Stimulated activated naive CD8-positive, alpha-beta T cell treated with anti-CD3 and anti-CD28 coated beads, Interleukin-15, Interleukin-2, amounts not matched to agents 100 ng/mL and 50 ng/mL, for 24 hours (primary cell): ENCODE results near the gene WDR82.

Source experiments
- H3K27ac Mint-ChIP-seq: one replicate; pipeline ENCODE4 v1.8.0; 2021; ENCODE audit warnings: mild to moderate bottlenecking, mixed read lengths
- H3K27me3 Mint-ChIP-seq: one replicate; pipeline ENCODE4 v1.8.0; 2021; ENCODE audit warnings: mixed read lengths
- H3K36me3 Mint-ChIP-seq: one replicate; pipeline ENCODE4 v1.8.0; 2021; ENCODE audit warnings: low read depth, mixed read lengths
- H3K4me1 Mint-ChIP-seq: one replicate; pipeline ENCODE4 v1.8.0; 2021; ENCODE audit warnings: low read depth, mixed read lengths
- H3K4me3 Mint-ChIP-seq: one replicate; pipeline ENCODE4 v1.8.0; 2021; ENCODE audit warnings: mild to moderate bottlenecking, mixed read lengths
- H3K9me3 Mint-ChIP-seq: one replicate; pipeline ENCODE4 v1.8.0; 2021; ENCODE audit warnings: mixed read lengths

WDR82 gene

GRCh38 chr3:52245322-52246263 is 32.9 kb downstream of the WDR82 start, which contains the start of gene PPM1M:
Gene PPM1M, plus strand, starts transcription at chr3:52245759. Its CDS starts 66 bp downstream, at chr3:52245825.
- peaks cover 36% of the 10 kb centered on the region for H3K36me3 Mint-ChIP-seq
- H3K27me3 Mint-ChIP-seq = no peaks in the 10 kb centered on the region
- peak within 1 kb of the TSS; percentile 89 for H3K4me3 Mint-ChIP-seq

GRCh38 chr3:52243791-52244628 is 34.4 kb downstream of the WDR82 start:
- H3K4me1 Mint-ChIP-seq = peaks cover 84% of the 10 kb centered on the region
- peaks cover 33% of the 10 kb centered on the region for H3K36me3 Mint-ChIP-seq
- H3K27me3 Mint-ChIP-seq = no peaks in the 10 kb centered on the region
- H3K4me3 Mint-ChIP-seq = peak overlapping the region; percentile 83
- H3K27ac Mint-ChIP-seq = peak overlapping the region; percentile 94
- H3K9me3 Mint-ChIP-seq = no peaks in the 10 kb centered on the region

More at GRCh38 chr3:52245322-52246263, 32.9 kb downstream of the WDR82 start, which contains the start of gene PPM1M:
- Mint-ChIP-seq H3K9me3 (no peaks in the 10 kb centered on the region), H3K4me1 (peaks cover 82% of the 10 kb centered on the region), H3K27ac (peak within 1 kb of the TSS; percentile 94)

- Mint-ChIP-seq H3K4me3 (peak overlapping the region; percentile 9), H3K9me3 (no peaks in the 10 kb centered on the region), H3K27me3 (no peaks in the 10 kb centered on the region), H3K4me1 (peaks cover 82% of the 10 kb centered on the region), H3K36me3 (peaks cover 19% of the 10 kb centered on the region), H3K27ac (peak overlapping the region; percentile 68)
These were observed 36.4 kb downstream of the WDR82 start for GRCh38 chr3:52242039-52242438.

GRCh38 chr3:52240886-52241370 is 37.5 kb downstream of the WDR82 start:
- peak overlapping the region; percentile 99 for H3K4me3 Mint-ChIP-seq
- no peaks in the 10 kb centered on the region for H3K9me3 Mint-ChIP-seq
- H3K27ac Mint-ChIP-seq = peak overlapping the region; percentile 96
- no peaks in the 10 kb centered on the region for H3K27me3 Mint-ChIP-seq
- peaks cover 15% of the 10 kb centered on the region for H3K36me3 Mint-ChIP-seq
- peaks cover 83% of the 10 kb centered on the region for H3K4me1 Mint-ChIP-seq

- Mint-ChIP-seq H3K9me3 (no peaks in the 10 kb centered on the region), H3K27ac (peak overlapping the region; percentile 96), H3K4me1 (peaks cover 87% of the 10 kb centered on the region), H3K36me3 (peaks cover 15% of the 10 kb centered on the region), H3K4me3 (peak overlapping the region; percentile 99), H3K27me3 (no peaks in the 10 kb centered on the region)
These were observed 38.2 kb downstream of the WDR82 start for GRCh38 chr3:52240059-52240885.

- H3K27ac Mint-ChIP-seq = peak within 1 kb of the TSS; percentile 96
- H3K4me1 Mint-ChIP-seq = peaks cover 84% of the 10 kb centered on the region
- H3K27me3 Mint-ChIP-seq = no peaks in the 10 kb centered on the region
- H3K9me3 Mint-ChIP-seq = no peaks in the 10 kb centered on the region
- peaks cover 15% of the 10 kb centered on the region for H3K36me3 Mint-ChIP-seq
- peak within 1 kb of the TSS; percentile 99 for H3K4me3 Mint-ChIP-seq
These were observed 39.4 kb downstream of the WDR82 start, which contains the start of gene TWF2 for GRCh38 chr3:52238761-52239701. Gene TWF2, minus strand, starts transcription at chr3:52239158. Its CDS starts 142 bp downstream, at chr3:52239016.

GRCh38 chr3:52238193-52238760 is 40.2 kb downstream of the WDR82 start:
- Mint-ChIP-seq H3K36me3 (peaks cover 15% of the 10 kb centered on the region), H3K4me1 (peaks cover 79% of the 10 kb centered on the region), H3K9me3 (no peaks in the 10 kb centered on the region), H3K4me3 (peak overlapping the region; percentile 99), H3K27me3 (no peaks in the 10 kb centered on the region), H3K27ac (peak overlapping the region; percentile 96)

GRCh38 chr3:52237657-52238172 is 40.7 kb downstream of the WDR82 start:
- H3K36me3 Mint-ChIP-seq = peaks cover 15% of the 10 kb centered on the region
- H3K27ac Mint-ChIP-seq = peak overlapping the region; percentile 96
- peak overlapping the region; percentile 99 for H3K4me3 Mint-ChIP-seq
- no peaks in the 10 kb centered on the region for H3K27me3 Mint-ChIP-seq
- peaks cover 80% of the 10 kb centered on the region for H3K4me1 Mint-ChIP-seq
- no peaks in the 10 kb centered on the region for H3K9me3 Mint-ChIP-seq

GRCh38 chr3:52237006-52237656 is 41.3 kb downstream of the WDR82 start:
- Mint-ChIP-seq H3K4me3 (peak overlapping the region; percentile 99), H3K27ac (peak overlapping the region; percentile 65), H3K36me3 (peaks cover 15% of the 10 kb centered on the region), H3K9me3 (no peaks in the 10 kb centered on the region), H3K4me1 (peaks cover 83% of the 10 kb centered on the region), H3K27me3 (no peaks in the 10 kb centered on the region)

- peaks cover 81% of the 10 kb centered on the region for H3K4me1 Mint-ChIP-seq
- H3K4me3 Mint-ChIP-seq = peak overlapping the region; percentile 40
- no peaks in the 10 kb centered on the region for H3K27me3 Mint-ChIP-seq
- H3K36me3 Mint-ChIP-seq = peaks cover 19% of the 10 kb centered on the region
- H3K9me3 Mint-ChIP-seq = no peaks in the 10 kb centered on the region
- H3K27ac Mint-ChIP-seq = peak overlapping the region; percentile 59
These were observed 42.0 kb downstream of the WDR82 start for GRCh38 chr3:52236424-52236886.

GRCh38 chr3:52234516-52235447 is 43.7 kb downstream of the WDR82 start:
- peaks cover 21% of the 10 kb centered on the region for H3K36me3 Mint-ChIP-seq
- H3K27ac Mint-ChIP-seq = peak overlapping the region; percentile 52
- peaks cover 68% of the 10 kb centered on the region for H3K4me1 Mint-ChIP-seq
- no peak overlapping the region for H3K4me3 Mint-ChIP-seq
- H3K27me3 Mint-ChIP-seq = no peaks in the 10 kb centered on the region
- no peaks in the 10 kb centered on the region for H3K9me3 Mint-ChIP-seq
